GM18858 (cell line): ENCODE data around the gene GPATCH1.
"Not testable (repeated sequence)": the region's sequence is repeated elsewhere in the genome, so short reads cannot be mapped to it uniquely, and the experiment has no call there.

ENCODE experiments used
- ATAC-seq: cut with Tn5 transposase; IDR thresholded peaks from one replicate; pipeline ENCODE4 v1.9.1; 2021; ENCODE audit not compliant: unreplicated experiment

GPATCH1 gene

DNA sequence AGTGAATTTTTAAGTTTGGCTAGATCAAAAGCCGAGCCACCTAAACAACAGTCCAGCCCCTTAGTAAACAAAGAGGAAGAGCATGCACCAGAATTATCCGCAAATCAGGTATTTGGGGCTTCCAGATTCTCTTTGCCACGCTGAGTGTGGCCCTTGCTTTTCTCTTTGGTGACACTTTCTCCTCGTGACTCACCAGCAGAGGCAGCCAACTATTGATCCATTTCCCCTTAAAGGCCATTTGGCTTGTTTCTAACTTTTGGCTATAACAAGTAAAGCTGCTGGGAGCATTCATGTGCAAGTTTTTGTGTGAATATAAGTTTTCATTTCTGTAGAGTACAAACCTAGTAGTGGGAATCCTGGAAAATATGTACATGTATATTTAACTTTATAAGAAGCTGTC lies 33.3 kb downstream of the GPATCH1 start:
- ATAC-seq = no peak

DNA sequence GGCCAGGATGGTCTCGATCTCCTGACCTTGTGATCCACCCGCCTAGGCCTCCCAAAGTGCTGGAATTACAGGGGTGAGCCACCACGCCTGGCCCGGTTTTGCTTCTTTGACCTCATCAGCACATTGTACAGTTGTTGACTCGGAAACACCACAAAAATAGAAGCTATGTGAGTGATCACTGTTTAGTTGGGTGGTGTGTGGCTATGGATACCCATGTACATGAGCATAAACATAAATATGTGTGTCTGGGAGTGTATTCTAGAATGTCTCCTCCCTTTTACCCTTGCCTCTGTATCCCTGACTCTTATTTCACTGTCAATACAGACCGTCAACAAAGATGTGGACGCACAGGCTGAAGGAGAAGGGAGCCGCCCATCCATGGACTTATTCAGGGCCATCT lies 36.5 kb downstream of the GPATCH1 start:
- ATAC-seq = no peak

DNA sequence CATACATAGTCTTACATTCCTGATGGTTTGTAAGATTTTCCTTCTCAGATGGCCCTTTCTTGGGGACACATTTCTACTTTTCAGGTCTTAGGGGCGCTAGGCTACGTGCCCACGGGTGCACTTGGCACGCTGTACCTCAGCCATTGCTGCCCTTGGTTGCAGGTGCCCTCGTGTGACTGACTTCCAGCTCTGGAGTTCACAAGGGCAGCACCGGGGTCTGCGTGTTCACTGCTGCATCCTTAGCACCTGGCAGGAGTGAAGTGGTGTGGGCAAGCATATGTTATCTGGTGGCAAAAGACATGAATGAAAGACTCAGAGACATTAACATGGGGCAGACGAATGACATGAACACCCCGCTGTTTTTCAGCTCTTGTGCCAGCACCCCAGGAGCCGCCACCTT lies 37.7 kb downstream of the GPATCH1 start:
- no peak for ATAC-seq

DNA sequence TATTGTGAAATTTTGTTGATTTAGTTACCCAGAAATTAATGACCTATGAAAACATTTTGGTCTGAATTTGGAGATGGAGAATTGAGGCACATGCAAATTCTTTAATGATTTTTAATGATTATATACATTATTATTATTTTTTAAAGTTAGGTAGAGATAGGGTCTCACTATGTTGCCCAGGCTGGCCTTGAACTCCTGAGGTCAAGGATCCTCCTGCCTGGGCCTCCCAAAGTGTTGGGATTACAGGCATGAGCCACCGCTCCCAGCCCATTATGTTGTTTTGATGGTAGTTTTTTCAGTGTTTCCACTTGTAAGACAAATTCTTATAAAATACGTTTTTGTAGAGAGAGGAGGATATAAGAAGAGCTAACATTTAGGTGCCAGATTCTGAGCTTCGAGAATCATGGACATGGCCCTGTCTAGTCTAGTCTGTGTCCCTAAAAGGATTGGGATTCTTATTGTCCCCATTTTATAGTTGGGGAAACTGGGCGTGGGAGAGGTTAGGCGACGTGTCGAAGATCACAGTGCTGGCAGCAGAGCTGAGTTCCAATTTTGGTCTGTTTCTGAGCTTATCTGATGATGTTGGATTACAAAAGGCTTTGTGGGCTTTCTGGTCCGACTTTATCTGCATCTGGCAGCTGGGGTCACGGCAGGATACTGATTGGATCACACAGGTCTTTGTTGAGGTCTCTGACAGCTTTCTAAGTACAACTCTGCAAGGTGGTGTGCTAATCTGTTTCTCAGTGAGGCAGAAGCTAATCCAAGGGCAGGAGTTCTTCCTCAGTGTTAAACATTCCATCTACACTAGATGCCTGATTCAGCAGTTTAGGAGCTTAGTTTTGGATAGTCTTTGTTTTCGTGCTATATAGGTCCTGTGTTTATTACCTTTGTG lies 43.5 kb downstream of the GPATCH1 start:
- no peak for ATAC-seq

DNA sequence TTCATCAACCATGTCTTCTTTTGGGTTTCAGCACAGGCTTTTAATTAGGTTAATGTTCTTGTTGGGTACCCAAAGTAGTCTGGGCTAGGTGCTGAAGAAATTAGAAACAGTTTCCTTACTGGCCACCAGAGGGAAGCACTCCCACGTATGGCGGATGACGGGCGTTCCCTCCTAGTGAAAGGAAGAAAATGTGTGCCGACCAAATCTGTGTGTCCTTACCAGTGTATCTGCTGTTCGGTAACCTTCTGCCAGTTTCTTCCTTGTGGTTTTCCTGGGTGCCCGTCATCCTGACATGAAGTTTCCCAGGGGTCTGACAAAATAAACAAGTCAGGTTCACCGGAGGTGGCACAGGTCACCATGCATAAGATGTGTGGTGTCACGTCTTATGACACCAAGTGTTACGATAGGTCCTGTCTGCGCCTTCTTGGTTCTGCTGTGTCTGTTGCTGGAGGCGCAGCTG lies 45.0 kb downstream of the GPATCH1 start:
- ATAC-seq = no peak

DNA sequence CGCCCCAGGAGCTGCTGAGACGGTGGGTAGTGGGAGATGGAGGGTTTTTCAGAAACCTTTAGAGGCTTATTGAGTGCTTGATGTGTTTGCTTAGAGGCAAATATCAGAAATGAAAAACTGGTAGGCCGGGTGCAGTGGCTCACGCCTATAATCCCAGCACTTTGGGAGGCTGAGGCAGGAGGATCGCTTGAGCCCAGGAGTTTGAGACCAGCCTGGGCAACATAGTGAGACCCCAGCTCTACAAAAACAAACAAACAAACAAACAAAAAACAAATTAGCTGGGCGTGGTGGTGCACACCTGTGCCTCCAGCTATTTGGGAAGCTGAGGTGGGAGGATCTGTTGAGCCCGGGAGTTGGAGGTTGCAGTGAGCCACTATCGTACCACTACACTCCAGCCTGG lies 45.7 kb downstream of the GPATCH1 start:
- not testable (repeated sequence) for ATAC-seq

DNA sequence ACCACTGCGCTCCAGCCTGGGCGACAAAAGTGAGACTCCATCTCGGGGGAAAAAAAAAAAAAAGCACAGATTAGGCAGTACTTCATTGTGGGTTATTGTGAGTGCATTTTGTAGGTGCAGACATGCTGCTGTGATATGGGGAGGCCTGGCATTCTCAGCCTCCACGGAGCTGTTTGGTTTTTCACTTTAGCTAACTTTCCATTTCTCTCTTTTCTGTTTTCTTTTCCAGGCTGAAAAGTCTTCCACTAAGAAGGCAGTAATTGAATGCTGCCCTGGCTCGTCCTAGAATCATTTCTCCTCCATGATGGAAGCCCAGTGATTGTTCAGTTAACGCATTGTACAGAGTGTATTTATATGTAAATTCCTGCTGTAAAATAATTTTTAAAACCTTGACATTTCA lies 48.9 kb downstream of the GPATCH1 start:
- ATAC-seq = no peak

DNA sequence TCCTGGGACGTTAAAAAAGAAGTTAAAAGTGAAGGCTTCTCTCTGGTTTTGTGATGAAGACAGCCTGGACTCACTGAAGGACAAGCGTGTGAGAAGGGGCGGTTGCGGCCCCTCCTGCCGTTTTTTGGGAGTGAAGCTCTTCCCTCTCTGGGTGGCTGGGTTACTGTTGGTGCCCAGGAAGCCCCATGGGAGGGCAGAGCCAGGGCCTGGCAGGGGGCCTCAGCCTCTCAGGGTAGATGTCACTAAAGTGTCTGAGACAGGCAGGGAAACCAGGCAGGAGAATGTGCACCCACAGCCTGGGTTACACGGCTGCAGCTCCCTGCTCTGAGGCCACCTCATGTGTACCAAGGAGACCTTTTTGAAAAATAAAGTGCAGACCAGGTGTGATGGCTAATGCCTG lies 49.5 kb downstream of the GPATCH1 start:
- ATAC-seq = no peak

DNA sequence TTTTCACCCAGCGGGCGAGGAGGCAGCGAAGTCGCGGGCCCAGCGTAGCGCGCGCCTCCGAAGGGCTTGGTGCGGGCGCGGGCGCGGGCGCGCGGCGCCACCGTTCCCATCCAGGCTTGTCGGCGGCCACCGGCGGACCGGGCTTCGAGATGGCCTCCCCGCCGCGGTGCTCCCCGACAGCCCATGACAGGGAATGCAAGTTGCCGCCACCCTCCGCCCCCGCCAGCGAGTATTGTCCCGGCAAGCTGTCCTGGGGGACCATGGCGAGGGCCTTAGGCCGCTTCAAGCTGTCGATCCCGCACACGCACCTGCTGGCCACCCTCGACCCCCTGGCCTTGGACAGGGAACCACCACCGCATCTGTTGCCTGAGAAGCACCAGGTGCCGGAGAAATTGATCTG lies 51.0 kb downstream of the GPATCH1 start, which contains the start of gene WDR88:
Gene WDR88, plus strand, starts transcription at position 94 of the 400 bp plus-strand sequence. Its CDS starts 56 bp downstream, at position 150.
- ATAC-seq = no peak

DNA sequence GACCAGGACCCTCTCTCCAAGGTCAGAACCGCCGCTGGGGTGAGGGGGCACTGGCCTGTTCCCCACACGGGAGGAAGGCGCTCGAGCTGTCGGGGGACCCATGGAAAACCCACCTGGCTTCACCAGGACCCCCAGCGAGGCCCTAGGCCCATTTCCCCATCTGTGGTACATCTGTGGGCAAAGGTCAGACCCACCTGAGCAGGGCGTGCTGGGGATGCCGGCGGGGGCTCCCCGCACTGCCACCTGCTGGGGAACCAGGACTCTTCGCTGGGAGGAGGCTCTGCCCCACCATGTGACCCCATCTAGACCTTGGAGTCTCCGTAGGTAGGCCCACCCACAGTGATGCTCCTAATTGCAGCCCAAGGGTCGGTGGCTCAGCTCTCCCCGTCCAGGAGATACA lies 51.4 kb downstream of the GPATCH1 start:
- no peak for ATAC-seq

DNA sequence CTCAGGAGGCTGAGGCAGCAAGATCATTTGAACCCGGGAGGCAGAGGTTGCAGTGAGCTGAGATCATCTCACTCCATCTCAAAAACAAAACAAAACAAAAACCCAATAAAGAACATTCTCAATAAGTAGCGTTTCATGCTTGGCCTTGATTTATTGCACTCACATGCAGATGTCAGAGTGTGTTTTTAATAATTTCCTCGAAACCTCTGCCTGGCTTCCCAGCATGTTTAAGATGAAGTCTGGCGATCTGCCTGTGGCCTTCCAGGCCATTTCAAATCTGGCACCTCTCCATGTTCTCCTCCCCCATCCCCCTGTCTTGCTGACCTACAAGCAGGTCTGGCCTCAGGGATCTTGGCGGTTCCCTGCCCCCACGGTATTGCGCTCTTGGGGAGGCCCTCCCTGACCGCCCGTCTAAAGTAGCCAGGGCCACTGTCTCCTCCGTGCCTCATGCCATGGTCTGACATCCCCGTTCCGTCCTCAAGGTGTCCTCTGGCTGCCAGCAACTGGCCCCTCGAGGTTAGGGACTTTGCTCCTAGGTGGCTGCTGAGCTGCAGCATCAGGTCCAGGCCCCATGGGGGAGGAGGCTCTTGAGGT lies 52.6 kb downstream of the GPATCH1 start:
- no peak for ATAC-seq

DNA sequence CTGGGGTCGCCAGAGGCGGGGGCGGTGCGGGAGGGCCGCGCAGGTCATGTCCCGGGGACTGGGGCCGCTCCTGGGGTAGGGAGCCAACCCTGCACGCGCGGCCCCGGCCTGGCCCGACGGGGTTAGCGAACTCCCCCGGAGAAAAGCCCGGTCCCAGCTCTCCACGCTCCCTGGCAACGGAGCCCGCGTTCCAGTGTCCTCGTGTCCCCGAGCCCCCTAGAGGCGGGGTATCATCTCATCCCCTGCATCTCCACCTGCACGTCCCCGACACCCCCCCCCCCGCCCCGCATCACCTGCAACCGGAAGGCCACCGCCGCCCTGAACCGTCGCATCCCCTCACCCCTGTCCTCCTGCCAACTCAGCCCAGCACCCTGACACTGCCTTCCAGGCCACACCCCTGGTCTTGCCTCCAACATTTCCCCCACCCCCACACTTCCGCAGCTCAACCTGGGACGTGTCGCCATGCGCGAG lies 53.6 kb downstream of the GPATCH1 start:
- no peak for ATAC-seq

DNA sequence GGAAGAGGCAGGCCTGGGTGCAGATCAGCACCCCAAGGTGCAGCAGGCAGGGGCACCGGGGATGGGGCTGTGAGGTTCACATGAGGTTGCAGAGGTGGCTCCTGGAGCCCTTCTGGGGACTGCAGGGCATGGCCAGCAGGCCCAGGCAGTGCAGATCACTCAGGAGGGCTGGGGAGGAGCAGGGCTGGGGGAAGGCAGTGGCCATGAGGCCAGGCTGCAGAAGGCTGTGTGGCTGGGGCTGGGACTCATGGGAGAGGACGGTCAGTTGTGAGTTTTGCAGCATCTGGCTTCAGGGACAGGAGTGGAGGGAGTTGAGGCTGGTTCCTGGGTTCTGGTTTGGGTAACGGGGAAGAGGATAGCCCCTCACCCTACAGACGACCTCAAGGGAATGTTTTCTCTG lies 58.2 kb downstream of the GPATCH1 start:
- no peak for ATAC-seq

DNA sequence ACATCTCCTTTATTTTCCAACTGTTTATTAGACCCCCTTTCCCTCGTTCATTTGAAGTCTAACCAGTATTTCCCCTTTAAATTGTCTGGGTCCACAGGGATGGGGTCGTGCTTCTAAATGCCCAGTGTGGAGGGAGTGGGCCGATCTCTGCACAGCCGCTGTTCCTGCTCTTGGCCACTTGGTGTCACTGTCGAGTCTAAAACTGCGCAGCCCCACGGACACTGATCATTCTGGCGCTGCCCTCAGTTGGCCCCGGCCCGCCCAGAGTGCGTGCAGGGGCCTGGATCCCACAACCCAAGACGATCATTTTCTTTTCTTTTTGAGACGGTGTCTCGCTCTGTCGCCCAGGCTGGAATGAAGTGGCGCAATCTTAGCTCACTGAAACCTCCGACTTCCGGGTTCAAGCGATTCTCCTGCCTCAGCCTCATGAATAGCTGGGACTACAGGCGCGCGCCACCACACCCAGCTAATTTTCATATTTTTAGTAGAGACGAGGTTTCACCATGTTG lies 63.0 kb downstream of the GPATCH1 start:
- no peak for ATAC-seq

DNA sequence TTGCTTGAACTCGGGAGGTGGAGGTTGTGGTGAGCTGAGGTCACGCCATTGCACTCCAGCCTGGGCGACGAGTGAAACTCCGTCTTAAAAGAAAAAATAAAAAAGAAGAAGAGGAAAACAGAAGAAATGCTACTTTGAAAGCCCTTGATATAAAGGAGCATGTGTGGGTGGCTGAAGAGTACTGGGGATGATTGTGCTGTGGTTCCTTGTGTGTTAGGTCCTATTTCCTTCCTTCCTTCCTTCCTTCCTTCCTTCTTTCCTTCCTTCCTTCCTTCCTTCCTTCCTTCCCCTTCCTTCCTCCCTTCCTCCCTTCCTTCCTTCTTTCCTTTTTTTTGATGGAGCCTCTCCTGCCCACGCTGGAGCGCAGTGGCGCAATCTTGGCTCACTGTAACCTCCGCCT lies 65.2 kb downstream of the GPATCH1 start:
- no peak for ATAC-seq

DNA sequence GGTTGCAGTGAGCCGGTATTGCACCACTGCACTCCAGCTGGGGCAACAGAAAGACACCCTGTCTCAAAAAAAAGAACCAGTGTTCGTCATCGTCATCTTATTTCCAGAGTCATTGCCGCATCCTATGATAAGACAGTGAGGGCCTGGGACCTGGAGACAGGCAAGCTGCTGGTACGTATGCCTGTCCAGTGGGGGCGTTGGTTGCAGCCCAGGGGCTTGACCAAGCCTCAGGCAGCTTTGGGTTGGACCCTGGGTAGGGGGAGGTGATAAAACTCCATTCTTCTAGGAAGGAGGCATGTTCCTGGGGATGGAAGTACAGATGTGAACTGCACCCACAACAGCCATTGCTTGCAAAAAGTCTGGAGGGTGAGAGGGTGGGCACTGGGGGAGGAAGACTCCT lies 66.6 kb downstream of the GPATCH1 start:
- no peak for ATAC-seq

DNA sequence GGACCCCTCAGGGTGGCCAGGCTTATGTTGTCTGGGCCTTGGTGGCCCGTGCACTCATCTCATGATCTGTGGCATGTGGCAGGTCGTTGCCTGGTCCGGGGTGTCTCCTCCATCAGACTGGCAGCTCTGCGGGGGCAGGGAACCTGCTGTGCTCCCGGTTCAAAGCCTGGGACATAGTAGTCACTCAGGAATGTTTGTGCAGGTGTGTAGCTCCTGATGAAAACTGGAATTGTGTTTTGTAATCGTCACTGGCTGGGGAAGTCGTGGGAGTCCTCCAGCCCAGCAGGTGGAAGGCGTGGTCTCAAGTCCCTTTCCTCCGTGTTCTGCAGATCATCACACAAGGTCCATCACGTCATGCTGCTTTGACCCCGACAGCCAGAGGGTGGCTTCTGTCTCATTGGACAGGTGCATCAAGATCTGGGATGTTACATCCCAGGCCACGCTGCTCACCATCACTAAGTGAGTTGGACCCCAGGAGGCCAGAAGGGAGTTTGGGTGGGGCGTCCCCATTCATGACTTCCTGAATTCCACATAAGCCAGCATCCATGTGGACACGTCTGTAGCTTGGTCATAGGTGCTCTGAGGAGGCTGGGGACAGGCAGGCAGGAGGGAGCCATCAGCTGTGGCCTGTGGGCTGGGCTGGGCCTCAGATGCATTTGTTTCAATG lies 70.0 kb downstream of the GPATCH1 start:
- no peak for ATAC-seq

DNA sequence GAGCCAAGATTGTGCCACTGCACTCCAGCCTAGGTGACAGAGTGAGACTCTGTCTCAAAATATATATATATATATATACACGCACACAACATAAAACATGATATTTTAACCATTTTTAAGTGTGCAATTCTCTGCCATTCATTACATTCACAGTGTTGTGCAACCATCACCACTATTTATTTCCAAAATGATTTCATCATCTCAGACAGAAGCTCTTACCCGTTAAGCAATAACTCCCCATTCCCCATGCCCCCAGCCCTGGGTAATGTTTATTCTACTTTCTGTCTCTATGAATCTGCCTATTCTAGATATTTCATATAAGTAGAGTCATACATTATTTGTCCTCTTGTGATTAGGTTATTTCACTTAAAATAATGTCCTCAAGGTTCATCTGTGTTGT lies 71.2 kb downstream of the GPATCH1 start:
- ATAC-seq = no peak

DNA sequence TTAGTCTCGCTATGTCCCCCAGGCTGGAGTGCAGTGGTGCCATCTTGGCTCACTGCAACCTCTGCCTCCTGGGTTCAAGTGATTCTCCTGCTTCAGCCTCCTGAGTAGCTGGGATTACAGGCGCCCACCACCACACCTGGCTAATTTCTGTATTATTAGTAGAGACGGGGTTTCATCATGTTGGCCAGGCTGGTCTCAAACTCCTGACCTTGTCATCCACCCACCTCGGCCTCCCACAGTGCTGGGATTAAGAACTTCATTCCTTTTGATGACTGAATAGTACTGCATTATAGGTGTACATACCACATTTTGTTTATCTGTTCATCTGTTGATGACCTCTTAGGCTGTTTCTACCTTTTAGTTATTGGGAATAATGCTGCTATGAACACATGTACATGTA lies 71.6 kb downstream of the GPATCH1 start:
- not testable (repeated sequence) for ATAC-seq

DNA sequence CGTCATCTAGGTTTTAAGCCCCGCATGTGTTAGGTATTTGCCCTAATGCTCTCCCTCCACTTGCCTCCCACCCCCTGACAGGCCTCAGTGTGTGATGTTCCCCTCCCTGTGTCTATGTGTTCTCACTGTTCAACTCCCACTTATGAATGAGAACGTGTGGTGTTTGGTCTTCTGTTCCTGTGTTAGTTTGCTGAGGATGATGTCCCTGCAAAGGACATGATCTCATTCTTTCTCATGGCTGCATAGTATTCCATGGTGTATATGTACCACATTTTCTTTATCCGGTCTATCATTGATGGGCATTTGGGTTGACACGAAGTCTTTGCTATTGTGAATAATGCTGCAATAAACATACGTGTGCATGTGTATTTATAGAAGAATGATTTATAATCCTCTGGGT lies 73.3 kb downstream of the GPATCH1 start:
- not testable (repeated sequence) for ATAC-seq

DNA sequence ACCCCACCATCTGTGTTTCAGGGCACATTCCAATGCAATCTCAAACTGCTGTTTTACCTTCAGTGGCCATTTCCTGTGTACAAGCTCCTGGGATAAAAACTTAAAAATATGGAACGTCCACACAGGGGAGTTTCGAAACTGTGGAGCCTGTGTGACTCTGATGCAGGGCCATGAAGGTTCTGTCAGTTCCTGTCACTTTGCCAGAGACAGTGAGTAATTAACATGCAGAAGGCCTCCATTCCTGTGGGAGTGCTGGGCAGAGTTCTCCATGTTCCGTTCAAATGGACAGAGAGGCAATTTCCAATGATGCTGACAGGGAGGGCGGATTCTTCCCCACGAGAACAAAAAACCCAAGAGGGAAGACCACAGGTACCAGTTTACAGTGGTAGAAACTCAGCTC lies 75.4 kb downstream of the GPATCH1 start:
- ATAC-seq = no peak

DNA sequence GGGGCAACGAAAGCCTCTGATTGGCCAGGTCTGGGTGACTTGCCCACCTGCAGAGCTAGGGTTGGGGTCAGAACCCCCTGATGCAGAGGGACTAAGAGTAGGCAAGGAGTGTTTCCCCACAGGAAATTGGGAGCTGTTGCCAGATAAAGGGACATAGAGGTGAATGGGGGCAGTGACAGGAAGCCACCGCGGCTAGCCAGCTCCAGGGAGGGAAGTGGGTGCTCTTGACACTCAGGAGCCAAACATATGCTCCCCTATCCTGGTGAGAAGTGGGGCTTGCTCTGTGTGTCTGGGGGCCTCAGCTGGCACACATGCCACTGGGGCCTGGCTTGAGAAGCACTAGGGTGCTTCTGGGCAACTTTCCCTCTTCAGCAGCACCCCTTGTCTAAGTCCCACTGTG lies 76.9 kb downstream of the GPATCH1 start:
- no peak for ATAC-seq
